Left colon (tissue), 2 donors: Measurements from ENCODE around the gene STARD8. TPM values are rescaled to one million over a fixed set of nuclear protein-coding genes. Genes with fewer than 3 reads are reported as not detected.
"Not testable (repeated sequence)": the region's sequence is repeated elsewhere in the genome, so short reads cannot be mapped to it uniquely, and the experiment has no call there.

Source experiments
- ATAC-seq: fragments of 200-7000 bp; cut with Tn5 transposase; one replicate; pipeline ENCODE4 v1.9.1; 2020; ENCODE audit warnings: mild to moderate bottlenecking, moderate library complexity
- DNase-seq, 2 donors: peaks; one replicate each; pipeline ENCODE4 v3.0.0-alpha.2; 2020
- intact Hi-C, 2 donors: fragments of 100-400 bp; cut with DNase I in 1 of 2; cut with micrococcal nuclease in 1 of 2; formaldehyde crosslinking; loops; one replicate each; pipeline versions ENCODE4 v1.11.2 to v1.14.0; 2022; cut with DNase I, micrococcal nuclease
- total RNA-seq, 2 donors: library from RNA; stranded (reverse); fragmentation: NEBNext Ultra II Directional; extraction: Animal tissue kit (Norgen Biotek cat#: 25700); gene quantifications; one replicate each; pipeline ENCODE4 v1.2.1, GENCODE V29; 2021
- donor health status: DM: no; HTN: no; CAD: no.
- donor health status: DM: yes; HTN: yes; CAD: no.

Gene STARD8
- total RNA-seq, 2 donors from 2014 or later, result 1.7 to 2.3 TPM

DNA sequence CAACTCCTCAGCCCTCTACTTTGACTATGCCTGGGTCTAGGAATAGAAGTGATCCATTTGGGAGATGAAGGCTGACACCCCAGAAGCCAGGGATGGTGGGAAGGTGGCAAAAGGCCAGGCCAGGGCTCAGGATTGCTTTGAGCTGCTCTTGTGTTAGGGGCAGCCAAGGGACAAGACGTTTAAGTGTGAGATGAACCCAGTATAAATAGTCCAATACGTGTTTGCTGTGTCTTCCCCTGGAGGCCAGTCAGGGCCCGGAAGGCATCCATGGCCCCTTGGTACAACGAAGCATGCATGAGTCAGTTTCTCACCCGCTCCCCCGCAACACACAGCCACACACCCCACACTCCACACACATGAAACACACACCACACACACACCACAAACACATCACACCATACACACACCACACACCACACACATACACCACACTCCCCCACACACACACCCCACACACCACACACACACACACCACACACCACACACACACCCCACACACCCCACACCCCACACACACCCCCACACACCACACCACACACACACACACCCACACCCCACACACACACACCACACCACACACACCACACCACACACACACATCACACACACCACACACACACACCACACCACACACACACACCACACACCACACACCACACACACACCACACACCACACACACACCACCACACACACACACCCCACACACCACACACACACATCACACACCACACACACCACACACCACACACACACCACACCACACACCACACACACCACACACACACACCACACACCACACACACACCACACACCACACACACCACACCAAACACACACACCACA lies 5.1 kb downstream of the STARD8 start:
- intact Hi-C loops, result no loop called here
- no peak for ATAC-seq
- no peak for DNase-seq

DNA sequence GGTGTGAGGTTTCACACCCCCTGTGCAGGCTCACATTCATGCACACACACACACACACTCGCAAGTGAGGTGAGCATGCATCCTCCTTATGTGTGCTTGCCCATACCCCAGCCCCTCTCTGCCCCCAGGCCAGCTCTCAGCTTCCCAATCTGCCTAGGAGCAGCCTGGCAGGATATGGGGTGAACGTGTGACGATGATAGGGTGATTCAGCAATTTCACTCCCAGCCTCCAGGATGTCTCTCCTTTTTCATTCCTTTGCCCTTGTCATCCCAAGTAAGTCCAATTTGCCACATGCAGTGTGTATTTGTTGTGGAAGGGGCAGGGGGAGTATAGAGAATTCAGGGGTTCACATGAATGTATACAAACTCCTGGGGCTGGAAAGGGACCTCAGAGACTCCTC lies 7.2 kb downstream of the STARD8 start:
- DNase-seq (no peak), ATAC-seq (no peak)
- intact Hi-C loops, result no loop called here

DNA sequence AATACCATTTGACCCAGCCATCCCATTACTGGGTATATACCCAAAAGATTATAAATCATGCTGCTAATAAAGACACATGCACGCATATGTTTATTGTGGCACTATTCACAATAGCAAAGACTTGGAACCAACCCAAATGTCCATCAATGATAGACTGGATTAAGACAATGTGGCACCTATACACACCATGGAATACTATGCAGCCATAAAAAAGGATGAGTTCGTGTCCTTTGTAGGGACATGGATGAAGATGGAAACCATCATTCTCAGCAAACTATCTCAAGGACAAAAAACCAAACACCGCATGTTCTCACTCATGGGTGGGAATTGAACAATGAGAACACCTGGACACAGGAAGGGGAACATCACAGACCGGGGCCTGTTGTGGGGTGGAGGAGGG lies 9.0 kb downstream of the STARD8 start:
- ATAC-seq, intact Hi-C loops, DNase-seq: not testable (repeated sequence)

GRCh38 chrX:68658530-68658929 lies 11.1 kb downstream of the STARD8 start:
- no peak for DNase-seq
- no peak for ATAC-seq
- intact Hi-C loops, result no loop called here

DNA sequence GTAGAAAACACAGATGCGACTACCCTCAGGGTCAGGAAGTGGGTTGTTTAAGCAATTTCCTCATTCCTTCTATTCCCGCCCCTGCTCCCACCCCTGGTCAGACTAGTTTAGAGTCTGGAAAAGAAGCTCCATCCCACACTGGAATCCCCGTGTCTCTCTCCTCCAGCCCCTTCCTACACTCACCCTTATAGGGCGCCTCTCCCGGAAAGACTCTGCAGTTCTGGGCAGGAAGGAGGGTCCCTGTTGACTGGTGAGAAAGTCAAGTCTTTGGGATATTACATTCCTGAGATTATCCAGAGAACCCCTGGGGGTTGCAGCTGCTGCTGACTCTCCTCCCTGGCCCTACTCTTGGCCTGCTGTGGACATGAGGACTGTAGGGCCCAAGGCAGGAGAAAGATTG lies 11.9 kb downstream of the STARD8 start:
- intact Hi-C loops, result no loop called here
- DNase-seq (no peak), ATAC-seq (no peak)

- ATAC-seq (no peak), DNase-seq (no peak)
- intact Hi-C loops, result no loop called here
These were observed 12.3 kb downstream of the STARD8 start for GRCh38 chrX:68659786-68660185.

DNA sequence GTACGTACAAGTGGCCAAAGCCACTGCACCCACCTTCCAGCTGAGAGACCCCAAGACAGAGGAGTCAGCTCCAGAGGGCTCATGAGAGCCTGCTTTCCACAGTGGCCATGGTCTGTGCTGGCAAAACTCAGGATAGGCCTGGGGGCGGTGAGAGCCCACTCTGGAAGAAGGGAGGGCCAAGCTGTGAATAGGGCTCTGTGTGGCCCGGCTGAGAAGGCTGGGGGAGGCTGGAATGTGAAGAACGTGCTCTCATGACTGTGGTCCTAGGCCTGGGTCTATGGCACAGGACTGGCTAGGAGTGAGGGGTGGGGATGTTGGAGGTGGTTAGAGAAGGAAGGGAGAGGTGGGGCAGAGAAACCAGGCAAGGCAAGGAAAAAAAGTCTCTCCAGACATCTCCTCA lies 13.3 kb downstream of the STARD8 start:
- ATAC-seq, result no peak
- intact Hi-C loops, result no loop called here
- DNase-seq, result no peak

GRCh38 chrX:68665502-68665901 lies 18.0 kb downstream of the STARD8 start:
- ATAC-seq (no peak), DNase-seq (no peak)
- intact Hi-C loops, result no loop called here

GRCh38 chrX:68666580-68666979 lies 19.1 kb downstream of the STARD8 start:
- ATAC-seq (no peak), DNase-seq (no peak)
- intact Hi-C loops, result no loop called here

DNA sequence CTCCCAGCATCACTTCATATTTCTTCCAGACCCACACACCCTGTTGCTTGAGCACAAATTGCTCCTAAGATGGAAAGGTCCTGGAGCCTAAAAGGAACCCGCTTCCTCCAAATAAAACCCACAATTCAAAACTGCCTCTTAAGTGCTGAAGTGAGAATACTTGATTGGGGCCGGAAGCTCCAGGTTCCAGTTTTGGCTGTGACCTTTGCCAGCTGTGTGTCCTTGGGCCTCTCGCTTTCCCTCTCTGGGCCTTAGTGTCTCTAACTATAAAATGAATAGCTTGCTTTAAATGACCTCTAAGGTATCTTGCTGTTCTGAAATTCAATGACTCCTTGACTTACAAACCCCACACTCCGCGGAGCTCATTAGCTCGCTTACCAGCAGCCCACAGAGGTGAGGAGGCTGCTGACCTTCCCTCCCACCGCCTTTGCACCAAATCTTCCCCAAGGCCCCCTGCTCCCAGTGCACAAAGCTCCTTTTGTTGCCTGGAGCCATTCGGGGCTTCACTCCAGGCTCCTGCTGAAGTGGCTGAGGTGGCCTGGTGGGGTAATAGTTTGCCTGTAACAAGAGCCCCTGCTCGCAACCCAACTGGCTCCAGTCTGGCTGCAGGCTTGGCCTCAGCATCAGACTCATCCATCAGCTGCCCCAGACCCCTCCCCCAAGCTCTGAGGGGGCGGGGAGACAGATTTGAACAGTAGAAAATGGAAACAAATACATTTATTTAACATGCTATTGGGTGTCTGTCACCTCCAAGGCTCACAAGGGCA lies 21.8 kb downstream of the STARD8 start:
- ATAC-seq, result no peak
- no peak for DNase-seq
- intact Hi-C loops, result no loop called here

DNA sequence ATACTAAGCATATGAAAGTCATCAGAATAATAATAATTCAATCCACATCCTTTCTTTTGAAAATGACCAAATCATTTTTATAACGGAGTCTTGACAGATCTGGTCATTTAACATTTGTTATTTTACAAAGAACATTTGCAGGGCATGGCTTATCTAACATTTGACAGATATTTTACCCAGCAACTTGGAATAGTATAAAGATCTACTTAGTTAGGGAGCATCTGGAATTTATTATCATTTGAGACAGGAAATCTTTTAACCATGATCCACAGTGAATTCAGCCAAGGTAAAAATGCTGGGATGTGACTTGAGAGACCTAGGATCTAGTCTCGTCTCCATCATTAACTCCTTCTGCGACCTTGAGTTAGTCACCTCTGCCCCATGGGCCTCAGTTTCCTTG lies 22.4 kb downstream of the STARD8 start:
- intact Hi-C loops, result no loop called here
- DNase-seq (no peak), ATAC-seq (no peak)

DNA sequence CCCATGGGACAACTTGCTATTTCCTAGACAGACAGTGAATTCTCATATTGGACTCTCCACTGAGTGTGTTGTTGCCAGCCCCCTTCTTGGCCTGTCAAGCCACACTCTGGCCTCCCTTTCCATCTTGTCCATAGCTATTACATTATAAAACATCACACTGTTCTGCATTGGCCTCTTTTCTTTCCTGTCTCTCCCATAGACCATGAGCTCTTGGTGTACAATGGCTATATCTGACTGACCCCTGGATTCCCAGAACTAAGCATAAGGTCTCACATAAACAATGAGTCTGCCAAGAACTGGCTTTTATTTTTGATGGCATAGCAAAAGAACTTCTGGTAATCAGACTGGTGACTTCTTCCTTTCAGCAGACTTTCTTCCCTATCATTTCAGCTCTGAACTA lies 23.8 kb downstream of the STARD8 start:
- intact Hi-C loops, result no loop called here
- DNase-seq, result no peak
- ATAC-seq, result no peak

DNA sequence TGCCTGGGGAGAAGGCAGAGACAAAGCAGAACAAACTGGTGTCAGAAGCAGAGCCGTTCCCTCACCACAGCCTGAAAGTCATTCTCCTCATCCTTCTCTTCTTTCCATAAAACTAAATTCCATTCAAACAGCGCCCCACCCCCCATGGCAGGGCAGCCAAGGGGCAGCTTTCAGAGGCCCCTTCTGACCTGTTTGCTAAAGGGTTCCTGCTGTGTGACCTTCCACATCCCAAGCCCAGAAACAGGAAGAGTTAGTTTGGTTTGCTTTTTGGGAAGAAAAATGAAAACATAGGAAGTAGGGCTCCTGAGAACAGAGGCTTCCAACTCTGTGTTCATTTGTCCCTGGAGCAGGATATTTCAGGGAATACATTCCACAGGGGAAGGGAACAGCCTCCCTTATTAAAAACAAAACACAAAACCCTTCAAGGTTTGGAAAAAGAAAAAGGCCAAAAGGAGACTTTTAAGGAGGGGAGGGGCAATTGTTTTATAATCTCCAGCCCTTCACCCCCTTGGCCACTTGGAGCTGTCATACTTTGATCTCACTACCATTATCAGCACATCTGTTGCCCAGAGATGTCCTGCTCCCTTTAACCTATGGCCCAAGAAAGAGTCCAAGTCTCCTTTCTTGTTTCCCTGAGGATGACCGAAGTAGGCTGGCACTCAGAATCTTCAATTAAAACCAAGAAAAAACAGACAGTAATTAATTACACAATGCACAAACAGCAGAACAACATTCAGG lies 25.3 kb downstream of the STARD8 start:
- intact Hi-C loops, result no loop called here
- ATAC-seq (no peak), DNase-seq (no peak)

DNA sequence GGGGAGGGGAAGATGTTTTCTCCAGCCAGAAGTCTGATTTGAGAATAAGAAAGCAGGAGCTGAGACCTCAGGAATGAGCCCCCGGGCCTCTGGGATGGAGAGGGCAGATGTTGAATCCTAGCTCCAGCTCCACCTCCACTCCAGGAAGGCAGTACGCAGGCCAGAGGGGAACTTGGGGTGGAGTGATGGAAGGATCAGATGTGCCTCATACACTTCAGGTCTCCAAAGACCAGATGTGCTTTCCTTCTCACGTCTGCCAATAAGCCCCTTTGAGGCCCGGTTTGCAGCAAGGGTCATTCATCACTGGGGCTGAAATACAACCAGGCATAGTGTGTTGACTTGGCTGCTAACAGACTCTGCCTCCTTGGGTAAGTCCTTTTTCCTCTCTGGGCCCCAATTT lies 28.1 kb downstream of the STARD8 start:
- no peak for ATAC-seq
- no peak for DNase-seq
- intact Hi-C loops, result no loop called here

DNA sequence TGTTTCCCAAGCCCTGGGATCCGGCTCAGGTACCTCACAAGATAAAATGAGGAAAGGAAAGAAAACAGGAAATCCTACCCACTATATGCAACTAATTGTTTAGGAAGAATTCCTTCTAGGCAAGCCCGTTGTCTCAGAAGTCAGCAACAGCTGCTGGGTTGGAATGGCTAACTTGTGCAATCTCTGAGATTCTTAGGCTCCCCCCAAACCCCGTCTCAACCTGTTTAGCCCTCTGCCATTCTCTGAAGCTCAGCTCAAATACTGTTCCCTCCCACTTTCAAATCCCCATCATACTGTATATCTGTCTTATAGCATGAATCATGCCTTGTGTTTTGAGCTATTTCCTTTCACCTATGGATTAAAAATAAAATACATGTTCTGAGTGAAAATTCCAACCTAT lies 28.9 kb downstream of the STARD8 start:
- ATAC-seq (no peak), DNase-seq (no peak)
- intact Hi-C loops, result no loop called here

- DNase-seq (no peak), ATAC-seq (no peak)
- intact Hi-C loops, result no loop called here
These were observed 30.5 kb downstream of the STARD8 start for GRCh38 chrX:68677998-68678397.

GRCh38 chrX:68681443-68681941 lies 34.0 kb downstream of the STARD8 start:
- intact Hi-C loops, result no loop called here
- ATAC-seq (no peak), DNase-seq (no peak)

- no peak for ATAC-seq
- DNase-seq, result no peak
- intact Hi-C loops, result no loop called here
These were observed 35.3 kb downstream of the STARD8 start for GRCh38 chrX:68682790-68683189.

DNA sequence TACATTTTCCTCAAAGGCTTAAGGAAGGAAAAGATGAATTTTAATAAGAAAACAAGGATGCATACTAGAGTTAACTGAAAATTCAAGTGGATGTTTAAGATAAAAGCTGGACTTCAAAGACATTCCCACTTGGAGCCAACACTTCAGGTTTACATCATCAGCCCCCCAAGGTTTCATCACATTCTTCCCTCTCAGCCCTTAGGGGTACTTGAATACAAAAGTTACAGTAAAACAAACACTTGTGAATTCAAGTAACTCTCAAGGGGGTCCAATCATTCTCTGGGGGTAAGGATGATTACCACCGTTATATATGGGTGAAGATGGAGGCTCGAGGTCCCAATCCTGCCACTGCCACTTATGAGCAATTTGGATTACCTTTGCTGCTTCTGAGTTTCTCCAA lies 36.1 kb downstream of the STARD8 start:
- intact Hi-C loops, result no loop called here
- DNase-seq (no peak), ATAC-seq (no peak)
